Measurements from ENCODE around the gene MACROD2.

Gene MACROD2

GRCh38 chr20:16069389-16070010 lies 2074.2 kb downstream of the MACROD2 start:
- no peak for DNase-seq (ENCODE audit: low read depth)

- DNase-seq (ENCODE audit: low read depth), result no peak
Observed at GRCh38 chr20:16072220-16072619, 2076.9 kb downstream of the MACROD2 start.

GRCh38 chr20:16078172-16078898 lies 2083.0 kb downstream of the MACROD2 start:
- DNase-seq (ENCODE audit: low read depth), result no peak

- DNase-seq (ENCODE audit: low read depth), result no peak
Observed at GRCh38 chr20:16081421-16081820, 2086.1 kb downstream of the MACROD2 start.

- no peak for DNase-seq (ENCODE audit: low read depth)
Observed at GRCh38 chr20:16082051-16082550, 2086.8 kb downstream of the MACROD2 start.

GRCh38 chr20:16083639-16084280 lies 2088.4 kb downstream of the MACROD2 start:
- DNase-seq (ENCODE audit: low read depth), result no peak

- DNase-seq (ENCODE audit: low read depth), result no peak
Observed at GRCh38 chr20:16095226-16095625, 2099.9 kb downstream of the MACROD2 start.

- DNase-seq (ENCODE audit: low read depth), result no peak
Observed at GRCh38 chr20:16096756-16097326, 2101.5 kb downstream of the MACROD2 start.

GRCh38 chr20:16097788-16098187 lies 2102.5 kb downstream of the MACROD2 start:
- no peak for DNase-seq (ENCODE audit: low read depth)

GRCh38 chr20:16098890-16099639 lies 2103.7 kb downstream of the MACROD2 start:
- DNase-seq (ENCODE audit: low read depth), result no peak

GRCh38 chr20:16100111-16100510 lies 2104.8 kb downstream of the MACROD2 start:
- no peak for DNase-seq (ENCODE audit: low read depth)

GRCh38 chr20:16100767-16101166 lies 2105.5 kb downstream of the MACROD2 start:
- no peak for DNase-seq (ENCODE audit: low read depth)

All from stimulated activated CD8-positive, alpha-beta memory T cell treated with anti-CD3 and anti-CD28 coated beads, Interleukin-12 subunit alpha, Interleukin-12 subunit beta, amount 100 ng/mL, for 1 hour (primary cell).